CD14-positive monocyte (primary cell): ENCODE measurements around the gene TRIM23. TPM values are rescaled to one million over a fixed set of nuclear protein-coding genes. Genes with fewer than 3 reads are reported as not detected.

ENCODE experiments used
- DNase-seq, 3 donors: peaks; one replicate each; pipeline ENCODE4 v3.0.0-alpha.2; 2011 to 2022
- H2AFZ ChIP-seq: 2 replicates; pipeline ENCODE4 v1.6.0; 2012; ENCODE audit warnings: mild to moderate bottlenecking, low read depth, low read length, inconsistent platforms; ENCODE audit not compliant: insufficient read depth, poor library complexity, severe bottlenecking
- H3K27ac ChIP-seq, 2 donors: 1 replicate in 1 of 2; 2 replicates in 1 of 2; pipeline ENCODE4 v1.5.1; 2012 to 2013; ENCODE audit warnings: low read length in 2 of 2, control low read depth in 1 of 2, inconsistent platforms in 1 of 2, low read depth in 1 of 2, mild to moderate bottlenecking in 1 of 2
- H3K27me3 ChIP-seq, 2 donors: one replicate each; pipeline versions ENCODE4 v1.6.0 to v1.6.1; 2011 to 2013; ENCODE audit warnings: low read length in 2 of 2; ENCODE audit not compliant: control insufficient read depth in 2 of 2, insufficient read depth in 2 of 2
- H3K36me3 ChIP-seq, 2 donors: replicated peaks in 1 of 2; 1 replicate in 1 of 2; 2 replicates in 1 of 2; pipeline versions ENCODE4 v1.5.1 to v1.6.1; 2012 to 2013; ENCODE audit warnings: low read length in 2 of 2, control low read depth in 1 of 2, inconsistent platforms in 1 of 2, mild to moderate bottlenecking in 1 of 2; ENCODE audit not compliant: insufficient read depth in 2 of 2, control insufficient read depth in 1 of 2
- H3K4me1 ChIP-seq, 2 donors: 1 replicate in 1 of 2; 2 replicates in 1 of 2; pipeline versions ENCODE4 v1.5.1 to v1.6.1; 2012 to 2013; ENCODE audit warnings: low read length in 2 of 2, control low read depth in 1 of 2, inconsistent platforms in 1 of 2, mild to moderate bottlenecking in 1 of 2, moderate library complexity in 1 of 2; ENCODE audit not compliant: insufficient read depth in 2 of 2, control insufficient read depth in 1 of 2
- H3K4me2 ChIP-seq: replicated peaks from 2 replicates; pipeline ENCODE3; 2012; ENCODE audit warnings: low read length, moderate library complexity, mild to moderate bottlenecking; ENCODE audit not compliant: poor library complexity, severe bottlenecking; ENCODE audit errors: extremely low read depth
- H3K4me3 ChIP-seq, 3 experiments: fragments of 200-600 bp in 1 of 3; sonication (generic) in 1 of 3; replicated peaks in 1 of 3; 1 replicate in 2 of 3; 2 replicates in 1 of 3; pipeline ENCODE4 v1.5.1; 2011 to 2013; ENCODE audit warnings: low read length in 3 of 3, mild to moderate bottlenecking in 3 of 3, control low read depth in 2 of 3, low read depth in 2 of 3, inconsistent platforms in 1 of 3, moderate library complexity in 1 of 3
- H3K79me2 ChIP-seq: 2 replicates; pipeline ENCODE4 v1.6.0; 2012; ENCODE audit warnings: mild to moderate bottlenecking, control low read depth, inconsistent platforms, low read length, moderate library complexity; ENCODE audit not compliant: insufficient read depth
- H3K9ac ChIP-seq: 2 replicates; pipeline ENCODE4 v1.6.0; 2017; ENCODE audit warnings: low read length, mild to moderate bottlenecking; ENCODE audit not compliant: insufficient read depth, poor library complexity, severe bottlenecking
- H3K9me3 ChIP-seq, 2 donors: replicated peaks in 1 of 2; 1 replicate in 1 of 2; 2 replicates in 1 of 2; pipeline versions ENCODE4 v1.5.1 to v1.6.1; 2012 to 2013; ENCODE audit warnings: low read length in 2 of 2, control low read depth in 1 of 2; ENCODE audit not compliant: control insufficient read depth in 1 of 2, insufficient read depth in 1 of 2
- H4K20me1 ChIP-seq: 2 replicates; pipeline ENCODE4 v1.6.0; 2012; ENCODE audit warnings: mild to moderate bottlenecking, low read length, control low read depth, moderate library complexity; ENCODE audit not compliant: insufficient read depth
- H3K27ac Mint-ChIP-seq, 7 donors: one replicate each; pipeline ENCODE4 v1.8.0; 2020; ENCODE audit warnings: mild to moderate bottlenecking in 7 of 7, mixed read lengths in 7 of 7, moderate library complexity in 6 of 7, inconsistent platforms in 2 of 7
- H3K27me3 Mint-ChIP-seq, 3 donors: one replicate each; pipeline ENCODE4 v1.8.0; 2021 to 2022; ENCODE audit warnings: low read depth in 3 of 3, mild to moderate bottlenecking in 3 of 3, mixed read lengths in 3 of 3, moderate library complexity in 3 of 3, inconsistent platforms in 1 of 3
- H3K36me3 Mint-ChIP-seq, 2 donors: one replicate each; pipeline ENCODE4 v1.8.0; 2020; ENCODE audit warnings: mixed read lengths in 2 of 2, inconsistent platforms in 1 of 2, mild to moderate bottlenecking in 1 of 2
- H3K4me1 Mint-ChIP-seq: one replicate; pipeline ENCODE4 v1.8.0; 2020; ENCODE audit warnings: mild to moderate bottlenecking, mixed read lengths
- H3K4me3 Mint-ChIP-seq, 2 donors: one replicate each; pipeline ENCODE4 v1.8.0; 2020; ENCODE audit warnings: mild to moderate bottlenecking in 2 of 2, mixed read lengths in 2 of 2, moderate library complexity in 1 of 2
- H3K9me3 Mint-ChIP-seq, 7 donors: one replicate each; pipeline ENCODE4 v1.8.0; 2020 to 2022; ENCODE audit warnings: mixed read lengths in 7 of 7, mild to moderate bottlenecking in 6 of 7, moderate library complexity in 6 of 7, inconsistent platforms in 2 of 7
- WGBS: methylation state at CpG from one replicate; pipeline ENCODE4 v1.1.5; 2013; ENCODE audit warnings: missing lambda C conversion rate; ENCODE audit not compliant: insufficient coverage; 5-methylcytosine and 5-hydroxymethylcytosine counted together
- intact Hi-C, 2 donors: fragments of 100-400 bp; cut with micrococcal nuclease; formaldehyde crosslinking; loops; one replicate each; pipeline versions ENCODE4 v1.15.0 to v1.15.1; 2023
- polyA plus RNA-seq, 3 donors: library from polyadenylated mRNA; depleted of rRNA in 1 of 3; unstranded in 2 of 3; stranded (reverse) in 1 of 3; fragments of 300-500 nt in 2 of 3; fragments of >200 nt in 1 of 3; fragmentation: Illumina TruSeq in 2 of 3; gene quantifications; 1 replicate in 2 of 3; 2 replicates in 1 of 3; pipeline ENCODE4 v1.2.3, GENCODE V29; 2012 to 2021
- TF ChIP-seq, protein P1 (sequence below): fragments of 200-600 bp; IDR thresholded peaks from one replicate; pipeline ENCODE4 v1.8.0; 2022; ENCODE audit warnings: antibody characterized with exemption, mild to moderate bottlenecking

Gene TRIM23
- polyA plus RNA-seq, 3 donors: 3.2 to 5.6 (median 3.3) TPM

DNA sequence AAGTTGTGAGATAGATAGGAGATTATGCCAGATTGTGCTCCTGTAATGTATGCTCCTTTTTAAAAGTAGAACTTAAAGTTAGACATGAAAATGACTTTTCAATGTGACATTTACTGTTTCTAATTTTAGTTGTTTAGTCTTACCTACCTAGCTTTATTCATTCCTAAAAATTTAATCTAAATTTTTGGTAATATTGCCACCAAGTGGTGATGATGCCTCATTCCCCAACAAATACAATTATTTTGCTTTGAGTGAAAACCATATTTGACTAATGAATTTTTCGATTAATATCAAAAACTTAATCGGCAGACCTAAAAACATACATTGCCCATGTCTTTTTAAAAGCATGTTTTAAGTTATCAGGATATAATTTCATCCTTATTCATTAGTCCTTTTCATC lies 35.4 kb downstream of the TRIM23 start:
- H4K20me1 ChIP-seq: no peaks in the 10 kb centered on the region
- H3K9me3 Mint-ChIP-seq: no peaks in the 10 kb centered on the region
- H2AFZ ChIP-seq: no peak overlapping the region
- no peaks in the 10 kb centered on the region for H3K4me1 ChIP-seq
- intact Hi-C loops: no loop called here
- no CpG with 5 or more reads among the region's 2 CpGs for WGBS
- DNase-seq: no peak
- H3K4me2 ChIP-seq: no peak overlapping the region
- no peaks in the 10 kb centered on the region for H3K79me2 ChIP-seq
- H3K27ac ChIP-seq: no peak overlapping the region
- H3K4me1 Mint-ChIP-seq: no peaks in the 10 kb centered on the region
- H3K9ac ChIP-seq: no peak overlapping the region
- no peaks in the 10 kb centered on the region for H3K9me3 ChIP-seq
- TF ChIP-seq, protein P1, sequence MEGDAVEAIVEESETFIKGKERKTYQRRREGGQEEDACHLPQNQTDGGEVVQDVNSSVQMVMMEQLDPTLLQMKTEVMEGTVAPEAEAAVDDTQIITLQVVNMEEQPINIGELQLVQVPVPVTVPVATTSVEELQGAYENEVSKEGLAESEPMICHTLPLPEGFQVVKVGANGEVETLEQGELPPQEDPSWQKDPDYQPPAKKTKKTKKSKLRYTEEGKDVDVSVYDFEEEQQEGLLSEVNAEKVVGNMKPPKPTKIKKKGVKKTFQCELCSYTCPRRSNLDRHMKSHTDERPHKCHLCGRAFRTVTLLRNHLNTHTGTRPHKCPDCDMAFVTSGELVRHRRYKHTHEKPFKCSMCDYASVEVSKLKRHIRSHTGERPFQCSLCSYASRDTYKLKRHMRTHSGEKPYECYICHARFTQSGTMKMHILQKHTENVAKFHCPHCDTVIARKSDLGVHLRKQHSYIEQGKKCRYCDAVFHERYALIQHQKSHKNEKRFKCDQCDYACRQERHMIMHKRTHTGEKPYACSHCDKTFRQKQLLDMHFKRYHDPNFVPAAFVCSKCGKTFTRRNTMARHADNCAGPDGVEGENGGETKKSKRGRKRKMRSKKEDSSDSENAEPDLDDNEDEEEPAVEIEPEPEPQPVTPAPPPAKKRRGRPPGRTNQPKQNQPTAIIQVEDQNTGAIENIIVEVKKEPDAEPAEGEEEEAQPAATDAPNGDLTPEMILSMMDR: no peak
- H3K27me3 ChIP-seq: no peaks in the 10 kb centered on the region
- no peak overlapping the region for H3K4me3 ChIP-seq
- peaks cover 93 to 100% of the 10 kb centered on the region in 2 donors for H3K36me3 ChIP-seq
- peaks cover 61 to 62% of the 10 kb centered on the region in 2 donors for H3K36me3 Mint-ChIP-seq
- no peak overlapping the region for H3K27ac Mint-ChIP-seq
- no peaks in the 10 kb centered on the region for H3K27me3 Mint-ChIP-seq
- H3K4me3 Mint-ChIP-seq: no peak overlapping the region

DNA sequence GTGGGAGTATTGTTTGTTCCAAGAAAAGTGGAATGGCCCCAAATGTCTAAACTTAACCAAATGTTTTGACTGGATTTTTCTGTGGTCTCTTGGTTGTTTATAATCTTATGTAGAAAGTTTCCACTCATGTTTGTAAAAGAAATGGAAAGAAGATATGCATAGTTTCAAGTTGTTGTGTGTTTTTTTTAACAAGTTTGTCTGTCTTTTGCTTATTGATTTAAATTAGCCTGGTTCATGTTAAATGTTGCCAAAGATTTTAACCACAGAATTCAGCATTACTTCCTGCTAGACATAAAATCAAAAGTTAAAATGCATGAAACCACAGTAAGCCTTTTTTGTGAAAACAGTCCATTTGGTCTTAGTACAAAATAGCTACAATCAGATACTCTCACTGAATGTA lies 47.0 kb downstream of the TRIM23 start:
- peaks cover 60 to 92% of the 10 kb centered on the region in 2 donors for H3K36me3 ChIP-seq
- H3K27me3 ChIP-seq: no peaks in the 10 kb centered on the region
- H4K20me1 ChIP-seq: no peaks in the 10 kb centered on the region
- H3K9me3 ChIP-seq: no peaks in the 10 kb centered on the region
- H3K9ac ChIP-seq: no peak overlapping the region
- Mint-ChIP-seq H3K4me1 (no peaks in the 10 kb centered on the region), H3K36me3 (peaks cover 62 to 65% of the 10 kb centered on the region in 2 donors), H3K27me3 (no peaks in the 10 kb centered on the region), H3K27ac (no peak overlapping the region), H3K9me3 (no peaks in the 10 kb centered on the region), H3K4me3 (no peak overlapping the region)
- intact Hi-C loops: no loop called here
- H3K79me2 ChIP-seq: peaks cover 3% of the 10 kb centered on the region
- H3K27ac ChIP-seq: no peak overlapping the region
- H3K4me1 ChIP-seq: no peaks in the 10 kb centered on the region
- no peak overlapping the region for H3K4me2 ChIP-seq
- TF ChIP-seq, protein P1: no peak
- no peak for DNase-seq
- H3K4me3 ChIP-seq: no peak overlapping the region
- H2AFZ ChIP-seq: no peak overlapping the region
